GM10266 (cell line): ENCODE measurements around the gene BRAT1.

Source experiments
- DNase-seq: peaks from one replicate; pipeline ENCODE4 v3.0.0; 2012; ENCODE audit errors: extremely low spot score
- CTCF ChIP-seq: IDR thresholded peaks from 2 replicates; pipeline ENCODE4 v1.5.1; 2012; ENCODE audit warnings: mild to moderate bottlenecking, low read depth; ENCODE audit not compliant: control insufficient read depth, insufficient read depth; ENCODE audit errors: missing control alignments

BRAT1 gene

GRCh38 chr7:2542916-2543871, 12.1 kb downstream of the BRAT1 start:
- TF ChIP-seq CTCF, result no peak
- no peak for DNase-seq

GRCh38 chr7:2542011-2542915, 13.1 kb downstream of the BRAT1 start:
- no peak for DNase-seq
- no peak for TF ChIP-seq CTCF

- DNase-seq, result no peak
- no peak for TF ChIP-seq CTCF
Observed at GRCh38 chr7:2541291-2542010, 13.9 kb downstream of the BRAT1 start.

- no peak for TF ChIP-seq CTCF
- DNase-seq, result no peak
Observed at GRCh38 chr7:2540641-2541051, 14.7 kb downstream of the BRAT1 start.

- no peak for TF ChIP-seq CTCF
- no peak for DNase-seq
Observed at GRCh38 chr7:2540133-2540532, 15.2 kb downstream of the BRAT1 start.

- TF ChIP-seq CTCF, result no peak
- DNase-seq, result no peak
Observed at GRCh38 chr7:2539031-2539911, 16.1 kb downstream of the BRAT1 start.
